ENCODE measurements around the gene PREX1. TPM values are rescaled to one million over a fixed set of nuclear protein-coding genes. Genes with fewer than 3 reads are reported as not detected.

The PREX1 gene
- polyA plus RNA-seq, 1 experiment: 1.3 TPM

GRCh38 chr20:48720256-48720985 is 107.4 kb downstream of the PREX1 start:
- no peak for TF ChIP-seq CTCF (IDR thresholded peaks at IDR 0.05; ENCODE audit: insufficient read depth, low read depth, low read length)
- Histone ChIP-seq H3K36me3 (ENCODE audit: control insufficient read depth, insufficient read depth, low read length) (no peaks in the 10 kb centered on the region), H3K27me3 (ENCODE audit: control insufficient read depth, insufficient read depth, low read length) (no peaks in the 10 kb centered on the region), H3K4me3 (ENCODE audit: low read depth, low read length) (no peak overlapping the region)
- no peak for DNase-seq (ENCODE audit: low read depth)
- POLR2A ChIA-PET: no interaction called here
- CTCF ChIA-PET: interaction anchor here (1.5 kb wide), 1 partner anchor 11 kb away, joined by 3 read pairs; no protein-coding TSS in a partner anchor

- no peak for DNase-seq (ENCODE audit: low read depth)
- Histone ChIP-seq H3K36me3 (ENCODE audit: control insufficient read depth, insufficient read depth, low read length) (no peaks in the 10 kb centered on the region), H3K27me3 (ENCODE audit: control insufficient read depth, insufficient read depth, low read length) (no peaks in the 10 kb centered on the region), H3K4me3 (ENCODE audit: low read depth, low read length) (no peak overlapping the region)
- ChIA-PET CTCF (interaction anchor here (1.0 to 1.4 kb wide), 2 partner anchors 22 to 62 kb away, joined by 3 to 5 read pairs; no protein-coding TSS in a partner anchor), POLR2A (no interaction called here)
- TF ChIP-seq CTCF (IDR thresholded peaks at IDR 0.05; ENCODE audit: insufficient read depth, low read depth, low read length): no peak
Measured at GRCh38 chr20:48719598-48720255, 108.1 kb downstream of the PREX1 start.

- no peak for TF ChIP-seq CTCF (IDR thresholded peaks at IDR 0.05; ENCODE audit: insufficient read depth, low read depth, low read length)
- ChIA-PET CTCF (interaction anchor here (1.0 to 1.4 kb wide), 2 partner anchors 21 to 61 kb away, joined by 3 to 5 read pairs; no protein-coding TSS in a partner anchor), POLR2A (no interaction called here)
- Histone ChIP-seq H3K27me3 (ENCODE audit: control insufficient read depth, insufficient read depth, low read length) (no peaks in the 10 kb centered on the region), H3K36me3 (ENCODE audit: control insufficient read depth, insufficient read depth, low read length) (no peaks in the 10 kb centered on the region), H3K4me3 (ENCODE audit: low read depth, low read length) (no peak overlapping the region)
- DNase-seq (ENCODE audit: low read depth): no peak
Measured at GRCh38 chr20:48718786-48719578, 108.8 kb downstream of the PREX1 start.

GRCh38 chr20:48717680-48718223 is 110.0 kb downstream of the PREX1 start:
- no peak for TF ChIP-seq CTCF (IDR thresholded peaks at IDR 0.05; ENCODE audit: insufficient read depth, low read depth, low read length)
- POLR2A ChIA-PET: no interaction called here
- Histone ChIP-seq H3K4me3 (ENCODE audit: low read depth, low read length) (no peak overlapping the region), H3K27me3 (ENCODE audit: control insufficient read depth, insufficient read depth, low read length) (no peaks in the 10 kb centered on the region), H3K36me3 (ENCODE audit: control insufficient read depth, insufficient read depth, low read length) (no peaks in the 10 kb centered on the region)
- CTCF ChIA-PET: interaction anchor here (1.6 kb wide), 1 partner anchor 17 kb away, joined by 4 read pairs; no protein-coding TSS in a partner anchor
- no peak for DNase-seq (ENCODE audit: low read depth)

Data from BJ (cell line).